T1000 (cell line): ENCODE results near the gene HS1BP3.

Experiments used
- DNase-seq: peaks from one replicate; lab custom pipeline; 2025; ENCODE audit warnings: mixed read lengths; lab: John Stamatoyannopoulos, UW

Gene HS1BP3

GRCh38 chr2:20645761-20646160, 5.1 kb downstream of the HS1BP3 start:
- DNase-seq = no peak

DNA sequence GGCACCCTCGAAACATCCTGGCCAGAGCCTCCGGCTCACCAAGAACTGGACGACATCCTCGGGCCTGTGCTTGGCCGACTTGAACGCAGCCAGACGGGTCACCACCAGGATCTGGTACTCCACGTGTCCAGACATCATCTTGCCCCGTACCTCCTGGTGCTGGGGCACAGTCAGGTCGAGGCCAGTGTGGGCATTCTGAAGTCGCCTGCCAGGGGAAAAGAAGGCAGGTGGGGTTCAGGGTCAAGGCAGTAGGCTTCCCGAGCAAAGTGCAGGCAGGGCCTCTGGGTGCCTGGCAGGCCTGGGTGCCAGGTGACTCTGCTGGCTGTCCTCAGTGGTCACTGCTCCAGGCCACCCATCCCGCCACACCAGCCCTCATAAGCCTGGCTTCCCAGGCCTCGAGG, 5.6 kb downstream of the HS1BP3 start:
- DNase-seq = no peak

GRCh38 chr2:20643826-20644225, 7.1 kb downstream of the HS1BP3 start:
- no peak for DNase-seq

GRCh38 chr2:20643060-20643459, 7.8 kb downstream of the HS1BP3 start:
- no peak for DNase-seq

DNA sequence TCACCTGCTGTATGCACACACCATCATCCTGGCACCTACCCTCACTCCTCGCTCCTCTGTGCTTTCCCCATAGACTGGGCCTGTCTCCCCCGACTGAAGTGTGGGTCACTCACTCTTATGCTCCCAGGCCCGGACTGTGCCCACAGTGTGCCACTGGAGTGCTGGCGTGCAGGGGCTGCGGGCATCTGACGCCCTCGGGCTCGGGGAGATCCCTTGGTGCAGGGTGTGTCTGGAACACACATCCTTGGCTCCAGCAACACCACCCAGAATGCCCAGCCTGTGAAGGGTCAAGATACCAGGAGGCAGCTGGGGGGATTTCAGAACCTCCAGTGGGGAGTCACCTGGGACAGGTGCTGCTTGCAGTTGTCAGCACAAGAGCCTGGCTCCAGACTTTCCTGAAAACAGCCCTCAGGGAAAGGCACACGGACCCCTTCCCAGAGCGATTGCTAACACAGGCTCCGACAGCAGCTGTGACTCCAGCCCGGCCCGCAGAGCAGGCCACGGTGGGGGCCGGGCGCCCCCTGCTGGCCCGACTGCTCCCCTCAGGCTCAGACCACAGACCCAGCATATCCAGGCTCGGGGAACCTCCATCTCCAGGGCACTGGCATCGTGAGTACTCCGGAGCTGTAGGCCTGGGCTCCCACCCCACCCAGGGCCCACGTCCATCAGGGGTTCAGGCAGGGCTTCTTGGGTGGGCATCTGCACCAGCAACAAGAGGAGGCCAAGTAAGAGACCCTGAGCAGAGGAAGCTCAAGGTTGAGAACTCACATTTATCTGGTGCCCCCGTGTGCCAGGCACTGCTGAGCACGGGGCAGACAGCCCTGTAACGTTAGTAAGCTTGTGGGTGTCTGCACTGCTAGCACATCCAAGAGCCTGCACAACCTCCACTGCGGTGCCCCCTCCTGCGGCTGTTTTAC, 8.6 kb downstream of the HS1BP3 start:
- DNase-seq = peak; percentile 50

DNA sequence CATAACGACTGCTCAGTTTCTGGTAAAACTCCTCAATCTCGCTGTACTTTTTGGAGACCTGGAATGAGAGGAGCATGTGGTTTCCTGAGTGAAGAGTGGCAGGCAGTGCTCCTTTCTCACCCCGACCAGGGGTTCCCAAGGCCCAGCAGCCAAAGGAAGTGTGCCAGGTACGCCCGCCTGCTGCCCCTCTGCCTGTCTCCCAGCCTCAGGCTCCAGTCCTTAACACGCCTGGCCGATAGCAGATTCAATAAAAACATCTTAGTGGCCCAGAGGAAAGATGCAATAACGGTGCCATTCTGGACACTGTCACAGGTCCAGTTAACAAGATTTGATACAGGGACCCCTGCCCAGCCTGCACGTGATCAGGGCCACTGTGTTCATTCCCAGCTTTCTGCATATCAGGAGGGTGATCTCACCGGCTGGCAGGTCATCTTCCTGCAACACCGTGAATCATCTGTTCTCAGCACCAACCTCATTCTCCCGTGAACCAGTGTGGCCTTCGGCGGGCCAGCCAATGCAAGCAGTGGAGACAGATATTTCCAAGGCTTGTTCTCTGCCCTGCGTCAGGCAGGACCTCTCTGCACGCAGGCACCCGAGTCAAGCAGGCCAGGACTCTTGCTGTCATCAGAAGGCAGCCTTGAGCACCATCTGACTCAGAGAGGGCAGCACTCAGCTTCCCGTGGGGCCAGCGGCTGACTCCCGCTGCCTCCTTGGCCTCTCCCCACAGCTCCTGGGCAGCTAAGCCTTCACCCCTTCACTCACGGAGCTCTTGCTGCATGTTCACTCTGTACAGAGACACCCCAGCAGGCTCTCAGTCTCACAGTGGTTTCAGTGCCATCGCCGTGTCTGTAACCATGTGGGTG, 9.5 kb downstream of the HS1BP3 start:
- DNase-seq = peak; percentile 75

DNA sequence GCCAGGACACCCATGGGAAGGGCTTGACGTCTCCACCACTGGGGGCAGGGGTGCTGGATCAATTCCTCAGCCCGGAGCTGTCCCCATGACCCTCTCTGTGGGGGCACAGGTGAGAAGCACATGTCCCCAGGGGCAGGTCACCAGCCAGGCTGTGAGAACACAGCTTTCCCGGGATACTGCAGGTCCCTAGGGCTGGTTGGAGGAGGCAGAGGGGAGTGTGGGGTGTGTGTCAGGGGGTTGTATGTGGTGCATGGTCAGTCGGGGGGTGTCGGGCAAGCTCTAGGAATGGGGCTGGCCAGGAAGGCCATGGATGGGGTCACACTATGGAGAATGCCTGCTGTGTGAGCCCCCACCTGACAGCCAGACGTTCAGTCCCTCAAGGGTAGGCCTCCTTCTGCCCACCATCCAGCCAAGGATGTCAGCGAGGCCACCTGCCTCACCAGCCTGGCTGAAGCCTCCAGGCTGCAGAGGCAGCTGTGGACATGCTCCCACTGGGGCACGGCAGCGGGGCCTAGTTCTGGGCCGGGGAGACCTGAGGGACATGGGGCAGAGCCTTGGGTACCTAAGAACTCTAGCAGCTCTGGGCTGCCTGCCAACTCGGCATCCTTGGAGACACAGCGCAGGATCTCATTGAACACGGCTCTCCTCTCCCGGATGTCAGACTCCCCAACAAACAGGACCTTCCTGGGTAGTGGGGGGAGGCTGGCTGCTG, 10.3 kb downstream of the HS1BP3 start:
- DNase-seq = no peak

- DNase-seq = no peak
Measured at GRCh38 chr2:20638646-20639430, 12.1 kb downstream of the HS1BP3 start.

DNA sequence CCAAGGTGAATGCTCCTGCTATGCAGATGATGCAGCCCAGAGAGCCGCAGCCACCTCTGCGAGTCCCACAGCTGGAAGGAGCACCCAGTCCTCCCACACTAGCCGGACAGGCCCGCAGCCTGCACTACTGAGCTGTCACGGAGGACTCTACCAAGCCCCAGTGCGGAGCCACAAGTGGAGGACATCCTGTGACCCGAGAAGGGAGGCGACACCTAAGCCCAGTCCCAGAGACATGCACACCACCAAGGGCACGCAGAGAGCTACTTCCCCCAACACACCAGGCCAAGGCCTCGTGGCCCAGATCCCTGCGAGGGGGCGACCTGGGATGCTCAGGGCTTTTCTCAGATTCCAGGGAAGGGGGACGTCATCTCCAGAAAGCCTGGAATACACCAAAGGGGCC, 12.9 kb downstream of the HS1BP3 start:
- no peak for DNase-seq

DNA sequence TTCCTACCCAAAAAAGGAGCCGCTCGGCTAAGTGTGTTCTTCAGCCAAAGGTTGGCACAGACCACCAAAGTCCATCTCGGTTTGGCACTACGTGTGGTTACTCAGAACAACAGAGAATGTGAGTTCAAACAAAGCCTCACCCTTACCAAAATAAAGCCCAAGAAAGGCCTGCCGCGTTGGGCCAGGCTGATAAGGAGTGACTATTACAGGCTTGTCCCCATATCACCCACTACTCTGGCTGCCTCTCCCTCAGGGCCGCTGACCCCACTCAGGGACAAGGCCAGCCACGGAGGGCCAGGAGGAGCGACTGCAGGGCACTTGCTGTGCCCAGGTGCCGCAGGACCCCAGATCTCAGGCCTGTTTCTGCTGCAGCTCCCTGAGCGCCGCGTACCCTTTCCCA, 13.8 kb downstream of the HS1BP3 start:
- no peak for DNase-seq

DNA sequence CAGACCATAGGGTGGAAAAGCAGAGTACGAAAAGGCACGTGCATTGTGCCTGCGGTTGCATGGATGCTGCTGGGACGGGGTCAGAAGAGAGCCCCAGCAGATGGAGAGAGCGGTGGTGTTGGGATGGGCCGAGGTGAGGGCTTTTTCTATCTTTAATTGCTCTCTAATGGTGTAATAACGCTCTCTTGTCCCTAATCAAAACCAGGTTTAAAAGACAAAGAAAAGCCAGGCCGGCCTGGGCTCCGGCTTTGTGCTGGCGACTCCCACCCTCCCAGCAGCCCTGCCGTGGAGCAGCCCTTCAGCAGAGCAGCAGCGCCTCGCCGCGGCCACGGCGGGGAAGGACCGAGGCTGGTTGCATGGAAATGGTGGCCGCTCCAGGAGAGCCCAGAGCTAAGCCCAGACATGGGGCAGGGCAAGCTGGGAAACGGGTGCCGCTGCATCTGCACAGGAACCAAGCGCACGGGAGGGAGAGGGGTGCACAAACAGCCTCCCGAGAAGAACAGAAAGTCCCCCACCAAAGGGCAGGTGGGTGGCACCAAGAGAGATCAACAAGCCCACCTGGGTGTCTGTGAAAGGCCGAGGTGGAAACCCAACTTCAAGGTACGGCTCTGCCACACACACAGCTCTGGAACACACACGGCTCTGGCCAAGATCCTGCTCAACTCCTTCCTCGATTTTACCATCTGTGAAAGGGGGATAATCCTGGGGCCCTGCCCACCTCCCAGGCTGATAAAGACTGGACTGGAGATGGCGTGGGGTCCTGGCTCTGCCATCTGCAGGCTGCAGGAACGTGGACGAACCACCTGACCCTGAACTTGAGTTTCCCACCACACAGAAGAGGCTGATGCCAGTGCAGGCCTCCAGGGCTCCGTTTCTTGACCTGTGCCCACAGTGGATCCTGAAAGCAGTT, 15.0 kb downstream of the HS1BP3 start:
- peak; percentile 57 for DNase-seq

DNA sequence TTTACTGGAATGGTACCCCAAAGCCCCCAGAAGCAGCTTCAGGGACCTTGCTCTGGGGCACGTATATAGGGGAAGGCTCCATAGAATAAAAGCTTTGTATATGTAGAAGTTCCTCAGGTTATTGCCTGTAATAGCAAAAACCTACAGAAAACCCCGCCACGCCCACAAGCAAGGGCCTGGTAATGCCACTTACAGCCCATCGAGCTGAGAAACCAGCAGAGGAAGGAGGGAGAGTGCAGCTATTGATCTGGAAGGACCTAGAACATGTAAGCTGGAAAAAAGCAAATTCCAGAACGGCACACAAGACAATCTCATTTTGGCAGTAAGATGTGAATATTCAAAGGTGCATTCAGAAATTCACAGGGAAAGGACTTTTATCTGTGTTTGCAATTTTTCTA, 15.8 kb downstream of the HS1BP3 start:
- DNase-seq = no peak

GRCh38 chr2:20634507-20635112, 16.3 kb downstream of the HS1BP3 start:
- no peak for DNase-seq

DNA sequence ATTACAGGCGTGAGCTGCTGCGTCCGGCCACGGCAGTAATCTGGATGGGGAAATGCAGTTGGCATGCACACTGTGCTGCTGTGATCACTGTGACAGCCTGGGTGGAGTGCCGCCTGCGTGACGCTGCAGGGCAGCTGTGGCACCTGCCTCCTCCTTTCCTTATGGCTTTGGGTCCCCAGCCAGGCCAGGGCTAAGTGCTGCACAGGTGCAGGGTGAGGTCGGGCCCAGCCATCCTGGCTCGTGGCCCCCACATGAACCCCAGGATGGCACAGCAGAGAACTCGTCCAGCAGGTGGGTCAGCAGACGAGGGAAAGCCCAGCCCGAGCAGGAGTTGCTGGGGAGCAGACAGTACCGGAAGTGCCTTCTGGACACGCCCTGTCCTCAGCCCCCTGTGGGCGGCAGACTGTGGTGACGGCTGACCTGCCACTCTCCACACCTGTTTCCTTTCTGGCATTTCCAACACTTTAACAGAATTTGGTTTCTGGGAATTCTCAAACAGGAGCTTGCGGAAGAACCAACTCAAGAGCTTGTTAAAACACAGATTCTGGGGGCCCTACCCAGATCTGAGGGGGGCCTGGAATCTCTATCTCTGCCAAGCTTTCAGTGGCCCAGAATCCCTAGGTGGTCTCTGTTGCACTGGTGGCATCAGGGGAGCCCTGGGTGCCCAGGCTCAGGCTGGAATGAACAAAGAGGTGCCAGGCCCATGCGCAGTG, 16.9 kb downstream of the HS1BP3 start:
- DNase-seq = no peak

- DNase-seq = no peak
Measured at GRCh38 chr2:20633001-20633400, 17.9 kb downstream of the HS1BP3 start.

GRCh38 chr2:20632446-20632990, 18.4 kb downstream of the HS1BP3 start:
- no peak for DNase-seq

DNA sequence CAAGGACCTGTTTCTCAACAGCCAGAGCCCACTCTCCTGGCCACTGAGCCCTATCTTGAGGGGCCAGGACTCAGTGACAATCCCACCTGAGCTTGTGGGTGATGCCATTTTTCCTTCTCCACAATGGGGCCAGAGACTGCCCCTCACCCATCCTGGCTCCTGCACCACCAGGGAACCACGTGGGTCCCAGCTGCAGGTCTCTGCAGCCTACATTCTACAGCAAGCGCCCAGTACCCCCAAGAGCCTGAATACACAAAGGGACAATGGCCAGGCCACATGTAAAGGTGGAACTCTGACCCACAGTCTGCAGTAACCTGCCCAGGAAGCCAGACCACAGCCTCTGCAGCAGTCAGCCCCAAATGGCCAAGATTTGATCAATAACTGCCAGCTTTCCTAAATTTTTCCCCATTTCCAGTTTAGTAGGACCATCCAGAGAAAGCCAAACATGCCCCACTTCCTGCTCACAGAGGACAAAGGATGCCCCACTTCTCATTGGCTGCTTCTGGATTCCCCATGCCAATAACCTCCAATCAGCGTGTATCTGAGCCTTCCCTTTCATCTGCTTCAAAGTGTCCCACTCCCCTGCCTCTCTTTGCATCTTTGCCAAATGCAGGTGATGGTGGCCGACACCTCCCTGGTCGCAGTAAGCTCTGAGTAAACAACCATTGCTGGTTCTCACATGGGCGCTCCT, 19.1 kb downstream of the HS1BP3 start:
- DNase-seq = no peak

DNA sequence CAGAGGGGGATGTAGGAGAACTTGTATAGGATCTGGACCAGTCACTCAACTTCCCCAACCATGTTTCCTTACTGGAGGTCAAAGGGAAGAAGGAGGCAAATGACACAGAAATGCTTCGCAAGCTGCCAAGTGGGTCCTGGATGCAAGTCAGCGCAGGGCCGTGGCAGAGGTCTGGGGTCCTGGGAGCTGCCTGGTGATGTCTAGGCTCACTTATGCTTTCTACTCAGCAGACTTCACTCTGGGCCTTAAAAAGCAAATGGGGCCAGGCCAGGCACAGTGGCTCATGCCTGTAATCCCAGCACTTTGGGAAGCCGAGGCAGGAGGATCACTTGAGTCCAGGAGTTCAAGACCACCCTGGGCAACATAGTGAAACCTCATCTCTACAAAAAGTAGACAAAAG, 19.9 kb downstream of the HS1BP3 start:
- no peak for DNase-seq
